ENCODE measurements around the gene SUMF2. TPM values are rescaled to one million over a fixed set of nuclear protein-coding genes. Genes with fewer than 3 reads are reported as not detected.
A peak's percentile ranks its signal among the peaks of the same experiment; 100 is the strongest.
"Not testable (repeated sequence)": the region's sequence is repeated elsewhere in the genome, so short reads cannot be mapped to it uniquely, and the experiment has no call there.

The SUMF2 gene
- total and polyA plus RNA-seq, 12 donors, result 20.8 to 49.2 (median 36.1) TPM

GRCh38 chr7:56099653-56100052 lies 35.6 kb downstream of the SUMF2 start:
- intact Hi-C loops (cut with DNase I), result no loop called here
- 94 to 95% methylated on average over 3 of the region's 3 CpGs for WGBS, 2 donors
- ATAC-seq, result no peak

DNA sequence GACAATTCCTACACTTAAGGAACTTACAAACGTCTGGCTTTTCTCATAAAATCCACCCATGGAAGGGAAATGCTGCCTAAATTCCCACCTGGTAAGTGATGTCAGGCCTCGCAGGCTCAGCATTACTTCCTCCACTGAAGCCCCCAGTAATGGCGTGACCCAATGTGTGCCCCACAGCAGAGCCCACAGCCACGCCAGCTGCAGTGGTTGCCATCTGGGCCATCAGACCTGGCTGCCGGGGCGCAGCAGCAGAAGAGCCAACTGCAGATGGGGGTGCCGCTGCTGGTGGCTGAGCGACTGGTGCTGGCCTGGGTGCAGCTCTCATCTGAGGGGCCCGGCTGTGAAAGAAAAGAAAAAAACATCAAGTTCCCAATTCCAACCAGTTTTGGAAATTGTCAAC lies 40.1 kb downstream of the SUMF2 start:
- H3K27me3 ChIP-seq; DNase-seq; ATAC-seq; H3K27ac ChIP-seq; intact Hi-C loops (cut with DNase I); H3K9me3 ChIP-seq; H3K4me3 ChIP-seq: not testable (repeated sequence)
- peaks cover 9 to 28% (median 14%) of the 10 kb centered on the region in 9 donors for H3K4me1 ChIP-seq
- H3K36me3 ChIP-seq, result peaks cover 0 to 60% (median 48%) of the 10 kb centered on the region in 9 donors
- WGBS, 2 donors, result 86 to 90% methylated on average over 9 of the region's 9 CpGs

More at GRCh38 chr7:56099653-56100052, 35.6 kb downstream of the SUMF2 start:
- no peak overlapping the region for H3K27ac ChIP-seq
- H3K36me3 ChIP-seq, result peaks cover 0 to 66% (median 48%) of the 10 kb centered on the region in 9 donors
- TF ChIP-seq CTCF (IDR thresholded peaks at IDR 0.05), result no peak
- no peaks in the 10 kb centered on the region for H3K9me3 ChIP-seq
- H3K4me3 ChIP-seq, result no peak overlapping the region
- H3K4me1 ChIP-seq, result peaks cover 0 to 22% (median 11%) of the 10 kb centered on the region in 9 donors
- no peaks in the 10 kb centered on the region for H3K27me3 ChIP-seq
- DNase-seq, result no peak

DNA sequence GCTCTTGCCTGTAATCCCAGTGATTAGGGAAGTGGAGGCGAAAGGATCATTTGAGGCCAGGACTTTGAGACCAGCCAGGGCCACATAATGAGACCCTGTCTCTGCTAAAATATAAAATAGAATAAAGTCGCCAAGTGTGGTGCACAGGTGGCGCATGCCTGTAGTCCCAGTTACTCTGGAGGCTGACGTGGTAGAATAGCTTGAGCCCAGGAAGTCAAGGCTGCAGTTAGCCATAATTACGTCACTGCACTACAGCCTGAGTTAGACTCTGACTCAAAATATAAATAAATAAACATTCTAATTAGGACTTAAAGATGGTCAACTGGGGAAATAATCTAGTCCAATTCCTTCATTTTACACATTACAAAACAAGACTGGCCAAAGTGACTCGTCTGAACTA lies 41.4 kb downstream of the SUMF2 start:
- Histone ChIP-seq H3K4me3 (peak overlapping the region; percentile 48 to 95 (median 77)), H3K27ac (peak overlapping the region in 8 of 10 donors; percentile 85 to 95 (median 92)), H3K4me1 (peaks cover 9 to 28% (median 14%) of the 10 kb centered on the region in 9 donors), H3K36me3 (peaks cover 0 to 47% (median 34%) of the 10 kb centered on the region in 9 donors), H3K9me3 (no peaks in the 10 kb centered on the region), H3K27me3 (peaks cover 0 to 4% (median 0%) of the 10 kb centered on the region in 7 donors)
- ATAC-seq (peak in 2 of 8 donors; percentile 23 to 38), DNase-seq (no peak)
- 20% methylated on average over 6 of the region's 6 CpGs for WGBS, 2 donors
- intact Hi-C loops (cut with DNase I), result loop anchor here in 1 of 10 donors (5.0 kb wide), 1 partner anchor 53 kb away; the partner anchor contains the start of genes CCT6A and PSPH
- no peak for TF ChIP-seq CTCF (IDR thresholded peaks at IDR 0.05)

DNA sequence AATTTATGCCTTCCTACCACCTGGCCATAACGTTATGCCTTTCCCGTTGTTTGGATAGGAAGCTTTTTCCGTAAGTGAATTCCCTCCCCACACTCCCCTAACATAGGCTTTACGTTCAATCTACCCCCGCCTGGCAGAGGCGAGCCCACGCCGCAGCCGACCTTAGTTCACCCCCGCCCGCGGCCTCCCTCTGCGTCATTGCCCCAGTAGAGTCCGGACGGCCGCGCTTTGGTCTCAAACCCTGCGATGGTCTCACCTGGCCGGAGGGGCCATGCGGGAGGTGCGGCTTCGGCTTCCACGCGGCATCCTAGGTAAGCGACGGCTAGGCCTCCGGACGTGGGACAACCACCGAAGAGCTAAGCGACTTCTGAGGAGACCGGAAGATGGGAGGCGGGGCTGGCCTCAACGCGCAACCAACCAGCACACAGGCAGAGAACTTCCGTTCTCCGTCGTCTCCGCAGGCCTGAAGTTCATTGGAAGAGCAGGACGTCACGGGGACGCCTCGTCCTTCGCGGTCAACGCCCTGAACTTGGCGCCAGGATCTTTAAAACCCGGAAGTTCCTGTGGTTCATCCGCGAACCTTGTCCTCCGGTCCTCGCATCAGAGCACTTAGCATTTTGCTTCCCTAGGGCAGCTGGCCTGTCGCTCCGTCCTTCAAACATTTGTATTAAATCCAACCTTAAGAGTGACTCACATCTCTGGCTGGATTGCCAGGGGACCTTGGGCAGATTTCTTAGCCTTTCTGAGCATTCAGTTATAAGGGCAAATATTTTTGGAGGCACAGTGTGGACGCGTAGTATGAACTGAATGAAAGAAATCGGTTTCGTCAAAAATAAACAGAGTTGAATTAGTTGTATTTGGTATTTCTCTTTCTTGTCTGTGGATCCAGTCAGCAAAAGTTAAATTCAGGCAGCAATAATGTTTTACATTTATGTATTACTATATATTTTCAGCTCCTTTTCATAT lies 42.3 kb downstream of the SUMF2 start, which contains the start of gene CHCHD2:
CHCHD2 (minus strand) TSS at position 369 of the 966 bp plus-strand sequence; CDS start at position 306, 63 bp downstream.
- Histone ChIP-seq H3K27me3 (peaks cover 0 to 4% (median 0%) of the 10 kb centered on the region in 7 donors), H3K36me3 (peaks cover 0 to 38% (median 28%) of the 10 kb centered on the region in 9 donors), H3K4me3 (peak within 1 kb of the TSS; percentile 48 to 95 (median 77)), H3K9me3 (no peaks in the 10 kb centered on the region), H3K4me1 (peaks cover 9 to 28% (median 14%) of the 10 kb centered on the region in 9 donors), H3K27ac (peak within 1 kb of the TSS; percentile 40 to 95 (median 90))
- TF ChIP-seq CTCF (IDR thresholded peaks at IDR 0.05), result no peak
- 3 to 4% methylated on average over 57 of the region's 57 CpGs for WGBS, 2 donors
- ATAC-seq (peak; percentile 100), DNase-seq (peak; percentile 94 to 97)
- intact Hi-C loops (cut with DNase I), result loop anchor here in 1 of 10 donors (5.0 kb wide), 1 partner anchor 54 kb away; the partner anchor contains the start of genes CCT6A and PSPH

All from heart right ventricle (tissue), 16 donors.